ENCODE data around the gene METTL26.
A peak's percentile ranks its signal among the peaks of the same experiment; 100 is the strongest.

METTL26 gene

DNA sequence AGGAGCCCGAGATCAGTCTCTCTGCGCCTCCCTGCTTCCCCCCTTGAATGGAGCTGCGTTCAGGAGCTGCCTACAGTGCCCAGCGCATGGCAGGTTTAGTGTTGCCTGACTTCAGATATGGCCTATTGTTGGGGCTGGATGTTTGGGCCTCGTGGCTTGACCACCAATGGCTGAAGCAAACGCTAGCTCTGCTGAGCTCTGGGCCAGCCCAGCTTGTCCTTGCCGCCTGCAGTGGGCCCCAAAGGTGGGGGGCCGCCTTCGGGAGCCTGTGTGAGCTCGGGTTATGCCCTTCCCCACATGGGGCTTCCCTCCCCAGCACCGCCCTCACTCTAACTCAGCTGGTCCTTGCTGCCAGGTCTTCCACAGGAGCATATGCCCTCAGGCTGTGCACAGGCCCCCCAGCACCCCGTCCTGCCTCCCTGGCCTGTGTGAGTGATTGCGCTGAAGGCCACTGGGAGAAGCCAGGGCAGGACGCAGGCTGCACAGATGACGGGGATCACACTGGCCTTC, 2.0 kb upstream of the METTL26 start:
- DNase-seq (ENCODE audit: low read depth in 2 of 2), result no peak

DNA sequence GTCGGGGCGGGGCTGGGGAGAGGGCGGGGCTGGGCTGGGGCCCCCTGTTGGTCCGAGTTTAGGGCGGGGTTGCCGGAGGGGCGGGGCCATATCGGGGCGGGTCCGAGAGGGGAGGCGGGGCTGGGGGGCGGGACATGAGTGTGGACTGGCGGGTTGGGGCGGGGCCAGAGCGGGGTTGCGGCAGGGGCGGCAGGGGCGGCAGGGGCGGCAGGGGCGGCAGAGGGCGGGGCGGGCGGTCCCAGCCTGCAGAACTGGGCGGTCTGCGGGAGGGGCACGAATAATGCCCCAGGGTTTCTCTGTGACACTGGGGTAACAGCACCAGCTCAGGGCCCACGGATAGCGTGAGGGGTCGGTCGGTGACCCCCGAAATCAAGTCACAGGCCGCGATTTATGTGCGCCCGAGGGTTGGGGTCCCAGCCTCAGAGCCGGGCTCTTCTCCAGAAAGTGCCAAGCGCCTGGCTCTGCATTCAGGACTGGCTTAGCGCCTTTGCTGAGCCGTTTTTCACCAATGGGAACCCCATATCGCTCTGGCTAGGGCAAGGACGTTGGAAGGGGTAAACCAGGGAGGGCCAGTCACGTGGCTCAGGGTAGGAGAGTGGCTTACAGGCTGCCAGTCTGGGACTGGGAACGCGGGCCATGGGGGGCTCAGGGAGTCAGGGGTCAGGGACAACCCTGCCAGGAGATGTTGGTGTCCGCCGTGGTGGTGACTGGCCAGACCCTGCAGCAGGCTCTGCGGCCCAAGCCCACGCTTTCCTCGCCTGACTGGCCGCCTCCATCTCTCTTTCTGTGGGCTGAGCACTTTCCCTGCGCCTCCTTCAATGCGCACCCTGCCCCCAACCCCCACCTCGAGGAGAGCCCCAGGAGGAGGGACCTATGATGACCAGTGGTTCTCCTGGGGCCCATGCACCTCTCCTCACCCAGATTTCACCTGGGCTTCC, 1.2 kb upstream of the METTL26 start:
- peak; percentile 87 for DNase-seq (ENCODE audit: low read depth in 2 of 2)

DNA sequence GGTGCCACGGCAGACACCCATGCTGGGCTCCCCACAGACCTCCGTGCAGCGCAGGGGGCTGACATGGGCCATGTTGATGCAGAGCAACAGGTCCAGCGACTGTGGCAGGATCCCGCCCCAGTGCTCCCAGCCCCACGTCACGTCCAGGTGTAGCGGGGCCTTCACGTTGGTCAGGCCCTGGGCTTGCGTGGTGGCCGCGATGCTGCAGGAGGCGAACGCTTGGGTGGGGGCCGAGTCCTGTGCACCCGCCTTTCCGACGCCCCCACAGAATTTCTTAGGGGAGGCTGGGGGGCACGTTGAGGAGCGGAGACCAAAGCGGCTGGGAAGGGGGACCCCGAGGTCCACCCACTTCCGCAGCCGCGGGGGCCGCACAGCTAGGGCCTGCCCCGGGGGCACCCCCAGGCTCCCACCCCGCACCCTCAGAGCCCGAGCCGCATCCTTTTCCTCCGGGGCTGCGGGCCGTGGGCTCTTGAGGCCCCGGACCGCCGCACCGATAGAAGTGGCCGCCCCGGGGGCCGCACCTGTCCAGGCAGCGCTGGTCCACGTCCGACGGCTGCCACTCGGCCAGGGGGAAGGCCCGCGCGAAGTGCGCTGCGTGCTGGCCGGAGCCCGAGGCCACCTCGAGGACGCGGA, 416 bp downstream of the METTL26 start:
- no peak for DNase-seq (ENCODE audit: low read depth in 2 of 2)

- DNase-seq (ENCODE audit: low read depth in 2 of 2), result no peak
These were observed 1.1 kb downstream of the METTL26 start for GRCh38 chr16:634996-635395.

GRCh38 chr16:634051-634670, 1.9 kb downstream of the METTL26 start:
- DNase-seq (ENCODE audit: low read depth in 2 of 2), result no peak

- DNase-seq (ENCODE audit: low read depth in 2 of 2), result no peak
These were observed 2.6 kb downstream of the METTL26 start for GRCh38 chr16:633336-634050.

- DNase-seq (ENCODE audit: low read depth in 2 of 2), result no peak
These were observed 3.4 kb downstream of the METTL26 start for GRCh38 chr16:632486-633335.

DNA sequence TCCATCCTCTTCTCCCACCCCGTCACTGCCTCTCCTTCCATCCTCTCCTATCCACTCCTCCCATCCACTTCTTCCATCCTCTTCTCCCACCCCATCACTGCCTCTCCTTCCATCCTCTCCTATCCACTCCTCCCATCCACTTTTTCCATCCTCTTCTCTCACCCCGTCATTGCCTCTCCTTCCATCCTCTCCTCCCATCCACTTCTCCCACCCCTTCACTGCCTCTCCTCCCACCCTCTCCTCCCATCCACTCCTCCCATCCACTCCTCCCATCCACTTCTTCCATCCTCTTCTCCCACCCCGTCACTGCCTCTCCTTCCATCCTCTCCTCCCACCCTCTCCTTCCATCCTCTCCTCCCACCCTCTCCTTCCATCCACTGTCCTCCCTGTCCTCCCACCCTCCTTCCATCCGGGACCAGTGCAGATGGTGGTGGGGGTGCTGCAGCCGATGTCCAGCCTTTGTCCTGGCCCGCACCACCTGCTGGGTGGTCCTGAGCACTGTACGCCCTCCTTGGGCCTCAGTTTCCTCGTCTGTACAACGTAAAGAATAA, 4.2 kb downstream of the METTL26 start:
- DNase-seq (ENCODE audit: low read depth in 2 of 2), result no peak

DNA sequence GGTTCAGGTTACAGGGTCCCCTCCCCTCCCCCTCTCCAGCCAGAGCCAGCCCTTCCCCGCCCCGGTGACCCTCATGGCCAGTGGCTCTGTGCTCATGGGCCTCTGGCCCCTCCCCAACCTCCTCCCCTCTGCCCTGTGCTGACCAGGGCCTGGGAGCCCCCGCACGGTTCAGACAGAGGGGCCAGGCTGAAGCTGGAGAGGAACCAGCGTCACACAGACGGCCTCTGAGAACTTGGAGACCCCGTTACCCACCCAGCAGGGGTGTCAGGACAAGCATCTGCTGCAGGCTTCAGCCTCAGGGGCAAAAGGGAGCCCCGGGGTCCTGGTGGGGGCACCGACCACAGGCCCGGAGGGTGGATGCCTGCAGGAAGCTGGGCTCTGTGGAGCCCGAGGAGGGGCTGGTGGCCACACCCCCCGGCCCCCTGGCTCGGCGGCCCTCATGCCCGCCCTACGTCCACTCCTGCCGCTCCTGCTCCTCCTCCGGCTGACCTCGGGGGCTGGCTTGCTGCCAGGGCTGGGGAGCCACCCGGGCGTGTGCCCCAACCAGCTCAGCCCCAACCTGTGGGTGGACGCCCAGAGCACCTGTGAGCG, 5.2 kb downstream of the METTL26 start, which contains the start of gene WFIKKN1:
TSS of gene WFIKKN1 (plus strand) at position 171 of the 591 bp plus-strand sequence. CDS start at position 440, 269 bp downstream.
- no peak for DNase-seq (ENCODE audit: low read depth in 2 of 2)

GRCh38 chr16:630249-630814, 5.8 kb downstream of the METTL26 start:
- no peak for DNase-seq (ENCODE audit: low read depth in 2 of 2)

- no peak for DNase-seq (ENCODE audit: low read depth in 2 of 2)
These were observed 6.3 kb downstream of the METTL26 start for GRCh38 chr16:629833-630248.

- no peak for DNase-seq (ENCODE audit: low read depth in 2 of 2)
These were observed 6.8 kb downstream of the METTL26 start for GRCh38 chr16:629185-629832.

- no peak for DNase-seq (ENCODE audit: low read depth in 2 of 2)
These were observed 7.6 kb downstream of the METTL26 start for GRCh38 chr16:628321-629061.

- DNase-seq (ENCODE audit: low read depth in 2 of 2), result no peak
These were observed 8.5 kb downstream of the METTL26 start for GRCh38 chr16:627454-628239.

- DNase-seq (ENCODE audit: low read depth in 2 of 2), result no peak
These were observed 9.2 kb downstream of the METTL26 start for GRCh38 chr16:626787-627453.

GRCh38 chr16:625977-626765, 9.9 kb downstream of the METTL26 start:
- DNase-seq (ENCODE audit: low read depth in 2 of 2), result no peak

Measured in stimulated activated CD4-positive, alpha-beta T cell treated with anti-CD3 and anti-CD28 coated beads, Interleukin-15, amount 100 ng/mL, for 48 hours (primary cell).